CD4-positive, alpha-beta memory T cell (primary cell): Measurements from ENCODE around the gene OR4C13. TPM values are rescaled to one million over a fixed set of nuclear protein-coding genes. Genes with fewer than 3 reads are reported as not detected.
"Not testable (repeated sequence)": the region's sequence is repeated elsewhere in the genome, so short reads cannot be mapped to it uniquely, and the experiment has no call there.

Source experiments
- CTCF ChIA-PET: fragments of 350-600 bp; sonication (Branson Sonifier 250); formaldehyde crosslinking; loops from one replicate; lab custom pipeline; 2021; ENCODE audit warnings: inconsistent platforms; ENCODE audit not compliant: partially characterized antibody; lab: Charles Lee
- POLR2A ChIA-PET: fragments of 350-600 bp; sonication (Branson Sonifier 250); formaldehyde crosslinking; loops from one replicate; lab custom pipeline; 2021; ENCODE audit not compliant: partially characterized antibody; lab: Charles Lee
- DNase-seq, 5 donors: peaks; one replicate each; pipeline versions ENCODE4 v3.0.0 to v3.0.0-alpha.2; 2020 to 2022; ENCODE audit warnings: mixed read lengths in 1 of 5
- H3K27ac ChIP-seq: one replicate; pipeline ENCODE4 v1.7.0; 2013; ENCODE audit warnings: low read depth, low read length
- H3K27me3 ChIP-seq: 2 replicates; pipeline ENCODE4 v1.7.0; 2013; ENCODE audit warnings: mild to moderate bottlenecking, low read length, moderate library complexity; ENCODE audit not compliant: insufficient read depth
- H3K36me3 ChIP-seq: 2 replicates; pipeline ENCODE4 v1.7.0; 2013; ENCODE audit warnings: mild to moderate bottlenecking, low read length, moderate library complexity; ENCODE audit not compliant: insufficient read depth
- H3K4me1 ChIP-seq: 2 replicates; pipeline ENCODE4 v1.7.0; 2013; ENCODE audit warnings: mild to moderate bottlenecking, low read length, moderate library complexity; ENCODE audit not compliant: insufficient read depth
- H3K4me3 ChIP-seq, 2 donors: one replicate each; pipeline ENCODE4 v1.7.0; 2013; ENCODE audit warnings: low read length in 2 of 2, mild to moderate bottlenecking in 1 of 2
- H3K9me3 ChIP-seq, 2 donors: one replicate each; pipeline ENCODE4 v1.7.0; 2013; ENCODE audit warnings: low read length in 2 of 2, control low read depth in 1 of 2; ENCODE audit not compliant: control insufficient read depth in 1 of 2
- H3K27ac Mint-ChIP-seq, 7 donors: one replicate each; pipeline ENCODE4 v1.8.0; 2020 to 2021; ENCODE audit warnings: mixed read lengths in 7 of 7, mild to moderate bottlenecking in 6 of 7, inconsistent platforms in 3 of 7, moderate library complexity in 3 of 7
- H3K27me3 Mint-ChIP-seq, 2 donors: one replicate each; pipeline ENCODE4 v1.8.0; 2020 to 2021; ENCODE audit warnings: mixed read lengths in 2 of 2
- H3K36me3 Mint-ChIP-seq, 2 donors: one replicate each; pipeline ENCODE4 v1.8.0; 2020 to 2021; ENCODE audit warnings: mixed read lengths in 2 of 2, inconsistent platforms in 1 of 2, mild to moderate bottlenecking in 1 of 2
- H3K4me1 Mint-ChIP-seq, 4 donors: one replicate each; pipeline ENCODE4 v1.8.0; 2020 to 2021; ENCODE audit warnings: mixed read lengths in 4 of 4, mild to moderate bottlenecking in 1 of 4
- H3K4me3 Mint-ChIP-seq, 8 donors: one replicate each; pipeline ENCODE4 v1.8.0; 2020 to 2021; ENCODE audit warnings: mixed read lengths in 8 of 8, mild to moderate bottlenecking in 7 of 8, moderate library complexity in 6 of 8, inconsistent platforms in 3 of 8
- H3K9me3 Mint-ChIP-seq, 8 donors: one replicate each; pipeline ENCODE4 v1.8.0; 2020 to 2021; ENCODE audit warnings: mixed read lengths in 8 of 8, mild to moderate bottlenecking in 5 of 8, inconsistent platforms in 3 of 8, moderate library complexity in 1 of 8
- intact Hi-C: fragments of 100-400 bp; cut with micrococcal nuclease; formaldehyde crosslinking; loops from one replicate; pipeline ENCODE4 v1.15.1; 2023
- polyA plus RNA-seq, 2 donors: library from polyadenylated mRNA; unstranded; fragments of 300-500 nt; fragmentation: Illumina TruSeq; gene quantifications; one replicate each; pipeline ENCODE4 v1.2.3, GENCODE V29; 2021
- total RNA-seq, 2 experiments: library from RNA; stranded (reverse); gene quantifications; one replicate each; pipeline ENCODE4 v1.2.3, GENCODE V29; 2021

OR4C13 gene
- not detected for total RNA-seq
- not detected for polyA plus RNA-seq

GRCh38 chr11:49952091-49952490 lies at the start of gene OR4C13:
Gene OR4C13 (plus strand): TSS chr11:49952391. CDS start chr11:49952423, 32 bp downstream.
- intact Hi-C loops = no loop called here
- peaks cover 2 to 22% (median 8%) of the 10 kb centered on the region in 8 donors for H3K9me3 Mint-ChIP-seq
- no peaks in the 10 kb centered on the region for H3K9me3 ChIP-seq
- no peak within 1 kb of the TSS for H3K4me3 ChIP-seq
- H3K4me3 Mint-ChIP-seq = no peak within 1 kb of the TSS
- no peaks in the 10 kb centered on the region for H3K4me1 ChIP-seq
- no peaks in the 10 kb centered on the region for H3K36me3 Mint-ChIP-seq
- no peak for DNase-seq
- no peaks in the 10 kb centered on the region for H3K27me3 Mint-ChIP-seq
- H3K27ac ChIP-seq = no peak within 1 kb of the TSS
- no peaks in the 10 kb centered on the region for H3K4me1 Mint-ChIP-seq
- H3K27ac Mint-ChIP-seq = no peak within 1 kb of the TSS
- H3K27me3 ChIP-seq = no peaks in the 10 kb centered on the region
- H3K36me3 ChIP-seq = no peaks in the 10 kb centered on the region
- POLR2A ChIA-PET = no interaction called here
- CTCF ChIA-PET = no interaction called here

GRCh38 chr11:49911516-49911915 lies 40.7 kb upstream of the OR4C13 start:
- H3K4me3 Mint-ChIP-seq, H3K36me3 ChIP-seq, H3K27me3 Mint-ChIP-seq, H3K9me3 ChIP-seq, H3K4me1 ChIP-seq, H3K4me3 ChIP-seq, intact Hi-C loops, H3K27ac ChIP-seq, H3K4me1 Mint-ChIP-seq, H3K36me3 Mint-ChIP-seq, DNase-seq, POLR2A ChIA-PET, CTCF ChIA-PET, H3K27me3 ChIP-seq, H3K27ac Mint-ChIP-seq: not testable (repeated sequence)
- peaks cover 2 to 26% (median 19%) of the 10 kb centered on the region in 8 donors for H3K9me3 Mint-ChIP-seq

DNA sequence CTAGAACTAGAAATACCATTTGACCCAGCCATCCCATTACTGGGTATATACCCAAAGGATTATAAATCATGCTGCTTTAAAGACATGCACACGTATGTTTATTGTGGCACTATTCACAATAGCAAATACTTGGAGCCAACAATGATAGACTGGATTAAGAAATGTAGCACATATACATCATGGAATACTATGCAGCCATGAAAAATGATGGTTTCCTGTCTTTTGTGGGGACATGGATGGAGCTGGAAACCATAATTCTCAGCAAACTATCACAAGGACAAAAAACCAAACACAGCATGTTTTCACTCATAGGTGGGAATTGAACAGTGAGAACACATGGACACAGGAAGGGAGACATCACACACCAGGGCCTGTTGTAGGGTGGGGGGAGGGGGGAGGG lies 3.5 kb upstream of the OR4C13 start:
- CTCF ChIA-PET, POLR2A ChIA-PET: not testable (repeated sequence)

DNA sequence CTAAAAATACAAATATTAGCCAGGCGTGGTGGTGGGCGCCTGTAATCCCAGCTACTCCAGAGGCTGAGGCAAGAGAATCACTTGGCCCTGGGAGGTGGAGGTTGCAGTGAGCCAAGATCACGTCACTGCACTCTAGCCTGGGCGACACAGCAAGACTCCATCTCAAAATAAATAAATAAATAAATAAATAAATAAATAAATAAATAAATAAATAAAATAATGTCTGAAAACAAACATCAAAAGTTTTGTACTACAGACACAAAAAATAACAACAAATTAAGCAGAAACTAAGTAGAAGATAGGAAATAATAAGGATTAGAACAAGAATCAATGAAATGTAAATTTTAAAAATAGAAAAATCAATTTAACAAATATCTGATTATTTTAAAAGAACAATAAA lies 21.2 kb downstream of the OR4C13 start:
- H3K27ac Mint-ChIP-seq, intact Hi-C loops, H3K4me3 ChIP-seq, H3K4me3 Mint-ChIP-seq, CTCF ChIA-PET, H3K9me3 ChIP-seq, POLR2A ChIA-PET, H3K36me3 ChIP-seq, H3K36me3 Mint-ChIP-seq, H3K9me3 Mint-ChIP-seq, H3K27ac ChIP-seq, H3K27me3 ChIP-seq, H3K4me1 ChIP-seq, DNase-seq, H3K4me1 Mint-ChIP-seq, H3K27me3 Mint-ChIP-seq: not testable (repeated sequence)

More for the DNA sequence above, 3.5 kb upstream of the OR4C13 start:
- H3K27ac ChIP-seq, H3K4me1 ChIP-seq, H3K27ac Mint-ChIP-seq, intact Hi-C loops, H3K27me3 ChIP-seq, H3K4me3 ChIP-seq, H3K27me3 Mint-ChIP-seq, H3K4me1 Mint-ChIP-seq, H3K36me3 ChIP-seq, H3K36me3 Mint-ChIP-seq, DNase-seq, H3K9me3 ChIP-seq, H3K4me3 Mint-ChIP-seq: not testable (repeated sequence)
- H3K9me3 Mint-ChIP-seq = peaks cover 2 to 27% (median 11%) of the 10 kb centered on the region in 8 donors

DNA sequence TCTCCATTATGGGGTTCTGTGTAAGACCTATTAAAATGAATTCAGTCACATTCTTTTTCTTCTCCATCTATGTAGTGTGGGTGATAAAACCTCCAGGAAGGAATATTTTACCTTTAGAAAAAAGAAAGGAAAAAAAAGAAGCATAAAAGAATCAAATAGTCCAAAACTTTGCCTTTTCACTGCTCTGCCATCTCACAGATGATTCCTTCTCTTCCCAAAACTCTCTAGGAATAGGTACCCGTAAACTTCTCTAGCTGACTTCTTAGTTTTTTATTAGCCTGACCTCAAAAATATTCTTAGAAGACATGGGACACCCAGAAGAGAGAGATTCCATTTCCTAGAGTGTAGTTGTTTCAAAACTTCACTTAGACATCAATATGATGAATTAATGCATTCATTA lies 30.2 kb downstream of the OR4C13 start, which contains the start of gene OR4C12:
Gene OR4C12 (minus strand): TSS at position 101 of the 400 bp plus-strand sequence. CDS start 34 bp downstream, at position 67.
- H3K4me3 Mint-ChIP-seq, H3K36me3 ChIP-seq, H3K4me1 Mint-ChIP-seq, H3K27ac ChIP-seq, H3K9me3 ChIP-seq, H3K4me1 ChIP-seq, intact Hi-C loops, POLR2A ChIA-PET, H3K27me3 ChIP-seq, H3K27me3 Mint-ChIP-seq, H3K36me3 Mint-ChIP-seq, H3K4me3 ChIP-seq, H3K27ac Mint-ChIP-seq, CTCF ChIA-PET, DNase-seq: not testable (repeated sequence)
- peaks cover 0 to 18% (median 0%) of the 10 kb centered on the region in 8 donors for H3K9me3 Mint-ChIP-seq

GRCh38 chr11:49995565-49995964 lies 43.4 kb downstream of the OR4C13 start:
- Histone ChIP-seq H3K4me1 (no peaks in the 10 kb centered on the region), H3K27ac (no peak overlapping the region), H3K9me3 (no peaks in the 10 kb centered on the region), H3K27me3 (no peaks in the 10 kb centered on the region), H3K36me3 (no peaks in the 10 kb centered on the region), H3K4me3 (no peak overlapping the region)
- H3K27me3 Mint-ChIP-seq = no peaks in the 10 kb centered on the region
- intact Hi-C loops = no loop called here
- POLR2A ChIA-PET = no interaction called here
- no peak overlapping the region for H3K4me3 Mint-ChIP-seq
- CTCF ChIA-PET = no interaction called here
- no peaks in the 10 kb centered on the region for H3K36me3 Mint-ChIP-seq
- H3K4me1 Mint-ChIP-seq = no peaks in the 10 kb centered on the region
- H3K9me3 Mint-ChIP-seq = peaks cover 0 to 12% (median 3%) of the 10 kb centered on the region in 8 donors
- H3K27ac Mint-ChIP-seq = no peak overlapping the region
- DNase-seq = peak in 3 of 5 donors; percentile 5 to 15 (median 8)

Other genes starting within 250 kb of the OR4C13 start
- gene OR4C12, start 30.1 kb downstream of the OR4C13 start, total RNA-seq = not detected
- gene OR4C12, start 30.1 kb downstream of the OR4C13 start, polyA plus RNA-seq = not detected
- gene OR4C45, start 80.5 kb downstream of the OR4C13 start, total RNA-seq = not detected
- not detected for gene OR4C45, start 80.5 kb downstream of the OR4C13 start, polyA plus RNA-seq